Fibroblast of skin of scalp (primary cell): ENCODE measurements around the gene CIBAR2.
A peak's percentile ranks its signal among the peaks of the same experiment; 100 is the strongest.

Experiments used
- DNase-seq: peaks from one replicate; pipeline ENCODE4 v3.0.0-alpha.2; 2013

Gene CIBAR2

GRCh38 chr16:85081765-85082164 lies 30.5 kb downstream of the CIBAR2 start:
- DNase-seq: no peak

GRCh38 chr16:85081038-85081437 lies 31.2 kb downstream of the CIBAR2 start:
- no peak for DNase-seq

GRCh38 chr16:85079785-85080570 lies 32.3 kb downstream of the CIBAR2 start:
- no peak for DNase-seq

- DNase-seq: no peak
Observed at GRCh38 chr16:85078952-85079351, 33.3 kb downstream of the CIBAR2 start.

- DNase-seq: no peak
Observed at GRCh38 chr16:85078226-85078625, 34.0 kb downstream of the CIBAR2 start.

GRCh38 chr16:85077576-85078125 lies 34.6 kb downstream of the CIBAR2 start:
- no peak for DNase-seq

GRCh38 chr16:85077039-85077438 lies 35.2 kb downstream of the CIBAR2 start:
- no peak for DNase-seq

GRCh38 chr16:85075236-85075924 lies 36.9 kb downstream of the CIBAR2 start:
- no peak for DNase-seq

GRCh38 chr16:85074225-85074914 lies 37.9 kb downstream of the CIBAR2 start:
- no peak for DNase-seq

GRCh38 chr16:85072947-85073346 lies 39.3 kb downstream of the CIBAR2 start:
- peak; percentile 40 for DNase-seq

GRCh38 chr16:85072076-85072860 lies 40.0 kb downstream of the CIBAR2 start:
- DNase-seq: no peak

GRCh38 chr16:85069171-85069570 lies 43.1 kb downstream of the CIBAR2 start:
- DNase-seq: no peak

GRCh38 chr16:85068746-85069145 lies 43.5 kb downstream of the CIBAR2 start:
- no peak for DNase-seq

GRCh38 chr16:85067426-85067825 lies 44.8 kb downstream of the CIBAR2 start:
- no peak for DNase-seq

GRCh38 chr16:85067024-85067423 lies 45.2 kb downstream of the CIBAR2 start:
- DNase-seq: no peak

- DNase-seq: no peak
Observed at GRCh38 chr16:85066346-85066885, 45.9 kb downstream of the CIBAR2 start.

GRCh38 chr16:85065099-85065498 lies 47.2 kb downstream of the CIBAR2 start:
- no peak for DNase-seq

GRCh38 chr16:85064186-85064585 lies 48.1 kb downstream of the CIBAR2 start:
- DNase-seq: peak; percentile 54

GRCh38 chr16:85062845-85063244 lies 49.4 kb downstream of the CIBAR2 start:
- DNase-seq: no peak

- DNase-seq: no peak
Observed at GRCh38 chr16:85062323-85062722, 49.9 kb downstream of the CIBAR2 start.

GRCh38 chr16:85061566-85061965 lies 50.7 kb downstream of the CIBAR2 start:
- no peak for DNase-seq

GRCh38 chr16:85058909-85059308 lies 53.4 kb downstream of the CIBAR2 start:
- no peak for DNase-seq
